ENCODE measurements around the gene OVCA2. TPM values are rescaled to one million over a fixed set of nuclear protein-coding genes. Genes with fewer than 3 reads are reported as not detected.
A peak's percentile ranks its signal among the peaks of the same experiment; 100 is the strongest.

Gene OVCA2
- polyA plus RNA-seq, 2 of the 4 experiments (the other 2 are of a cell fraction) = 54.6 to 66.3 TPM

GRCh38 chr17:2019723-2020122, 22.1 kb upstream of the OVCA2 start:
- DNase-seq (ENCODE audit: low read depth in 1 of 2, low spot score in 1 of 2) = no peak
- ChIA-PET CTCF (interaction anchor here (1.0 to 17.0 kb wide), 13 partner anchors 8 to 445 kb away, joined by 3 to 224 read pairs (median 5); partner anchors contain the start of genes DPH1, HIC1, OVCA2 and RTN4RL1), POLR2A (no interaction called here)
- peaks cover 11% of the 10 kb centered on the region for H3K4me1 ChIP-seq
- H3K9me3 ChIP-seq = no peaks in the 10 kb centered on the region
- ATAC-seq = no peak
- no peak overlapping the region for H3K27ac ChIP-seq
- 51% methylated on average over 8 of the region's 8 CpGs for WGBS (ENCODE audit: missing lambda C conversion rate)
- H3K4me2 ChIP-seq = no peak overlapping the region
- peak; percentile 28 for FAIRE-seq
- TF ChIP-seq, protein P1, sequence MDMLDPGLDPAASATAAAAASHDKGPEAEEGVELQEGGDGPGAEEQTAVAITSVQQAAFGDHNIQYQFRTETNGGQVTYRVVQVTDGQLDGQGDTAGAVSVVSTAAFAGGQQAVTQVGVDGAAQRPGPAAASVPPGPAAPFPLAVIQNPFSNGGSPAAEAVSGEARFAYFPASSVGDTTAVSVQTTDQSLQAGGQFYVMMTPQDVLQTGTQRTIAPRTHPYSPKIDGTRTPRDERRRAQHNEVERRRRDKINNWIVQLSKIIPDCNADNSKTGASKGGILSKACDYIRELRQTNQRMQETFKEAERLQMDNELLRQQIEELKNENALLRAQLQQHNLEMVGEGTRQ (IDR thresholded peaks at IDR 0.05) = no peak
- TF ChIP-seq HOXB5 (CRISPR knock-in tag; IDR thresholded peaks at IDR 0.05) (no peak), TP53 (CRISPR knock-in tag; IDR thresholded peaks at IDR 0.05) (no peak), FOSL2 (IDR thresholded peaks at IDR 0.05) (no peak), FOSL2 (CRISPR knock-in tag; IDR thresholded peaks at IDR 0.05) (no peak)
- no peak overlapping the region for H3K4me3 ChIP-seq

- ChIA-PET POLR2A (no interaction called here), CTCF (interaction anchor here (1.3 to 17.0 kb wide), 7 partner anchors 7 to 132 kb away, joined by 3 to 224 read pairs (median 24); partner anchors contain the start of genes DPH1, OVCA2 and RTN4RL1)
- no peak for ATAC-seq
- Histone ChIP-seq H3K27ac (no peak overlapping the region), H3K9me3 (no peaks in the 10 kb centered on the region), H3K4me1 (peaks cover 14% of the 10 kb centered on the region), H3K4me3 (no peak overlapping the region), H3K4me2 (no peak overlapping the region)
- 56% methylated on average over 8 of the region's 8 CpGs for WGBS (ENCODE audit: missing lambda C conversion rate)
- no peak for FAIRE-seq
- TF ChIP-seq CBX8 (IDR thresholded peaks at IDR 0.05) (no peak), TP53 (CRISPR knock-in tag; IDR thresholded peaks at IDR 0.05) (no peak), SREBF2 (IDR thresholded peaks at IDR 0.05) (no peak), HOXB13 (CRISPR knock-in tag; IDR thresholded peaks at IDR 0.05; ENCODE audit: low read depth) (no peak), TFCP2L1 (CRISPR knock-in tag; IDR thresholded peaks at IDR 0.05) (no peak), FOSL2 (IDR thresholded peaks at IDR 0.05) (no peak), FOSL2 (CRISPR knock-in tag; IDR thresholded peaks at IDR 0.05) (no peak), POLR2AphosphoS2 (conservative IDR thresholded peaks at IDR 0.05; ENCODE audit: low read length) (no peak), RNF2 (IDR thresholded peaks at IDR 0.05; ENCODE audit: borderline replicate concordance, low read depth) (no peak), EHF (CRISPR knock-in tag; IDR thresholded peaks at IDR 0.05) (no peak), GATA3 (IDR thresholded peaks at IDR 0.05; ENCODE audit: borderline replicate concordance) (no peak)
- TF ChIP-seq, protein P2, sequence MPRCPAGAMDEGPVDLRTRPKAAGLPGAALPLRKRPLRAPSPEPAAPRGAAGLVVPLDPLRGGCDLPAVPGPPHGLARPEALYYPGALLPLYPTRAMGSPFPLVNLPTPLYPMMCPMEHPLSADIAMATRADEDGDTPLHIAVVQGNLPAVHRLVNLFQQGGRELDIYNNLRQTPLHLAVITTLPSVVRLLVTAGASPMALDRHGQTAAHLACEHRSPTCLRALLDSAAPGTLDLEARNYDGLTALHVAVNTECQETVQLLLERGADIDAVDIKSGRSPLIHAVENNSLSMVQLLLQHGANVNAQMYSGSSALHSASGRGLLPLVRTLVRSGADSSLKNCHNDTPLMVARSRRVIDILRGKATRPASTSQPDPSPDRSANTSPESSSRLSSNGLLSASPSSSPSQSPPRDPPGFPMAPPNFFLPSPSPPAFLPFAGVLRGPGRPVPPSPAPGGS (IDR thresholded peaks at IDR 0.05) = no peak
- no peak for DNase-seq (ENCODE audit: low read depth in 1 of 2, low spot score in 1 of 2)
Measured at GRCh38 chr17:2020721-2021120, 21.1 kb upstream of the OVCA2 start.

- Histone ChIP-seq H3K27ac (no peak overlapping the region), H3K9me3 (no peaks in the 10 kb centered on the region), H3K4me1 (peaks cover 14% of the 10 kb centered on the region), H3K4me2 (no peak overlapping the region), H3K4me3 (no peak overlapping the region)
- POLR2A ChIA-PET = no interaction called here
- WGBS (ENCODE audit: missing lambda C conversion rate) = 84% methylated on average over 15 of the region's 15 CpGs
- DNase-seq (ENCODE audit: low read depth in 1 of 2, low spot score in 1 of 2) (no peak), FAIRE-seq (no peak), ATAC-seq (no peak)
- CTCF ChIA-PET = interaction anchor here (0.8 to 17.0 kb wide), 12 partner anchors 12 to 222 kb away, joined by 3 to 420 read pairs (median 28); partner anchors contain the start of gene OVCA2
- TF ChIP-seq HDAC2 (IDR thresholded peaks at IDR 0.05) (no peak), RFX5 (IDR thresholded peaks at IDR 0.05) (no peak), HMGXB4 (CRISPR knock-in tag; IDR thresholded peaks at IDR 0.05; ENCODE audit: borderline replicate concordance) (no peak), JUN (IDR thresholded peaks at IDR 0.05) (no peak), ESRRA (IDR thresholded peaks at IDR 0.05; ENCODE audit: borderline replicate concordance, low read length) (no peak), EHF (CRISPR knock-in tag; IDR thresholded peaks at IDR 0.05) (no peak), ZFP36 (IDR thresholded peaks at IDR 0.05; ENCODE audit: borderline replicate concordance, partially characterized antibody) (no peak)
Measured at GRCh38 chr17:2022647-2023240, 19.1 kb upstream of the OVCA2 start.

All from A549 (cell line).